HL-60 (cell line): ENCODE data around the gene MSH3.

Source experiments
- GABPA ChIP-seq: IDR thresholded peaks from 2 replicates; pipeline ENCODE4 v1.6.1; 2012; ENCODE audit warnings: low read depth
- POLR2AphosphoS5 ChIP-seq: IDR thresholded peaks from 2 replicates; pipeline ENCODE4 v1.6.1; 2012; ENCODE audit warnings: low read depth
- TF ChIP-seq, protein P1 (sequence below): IDR thresholded peaks from one replicate; pipeline ENCODE4 v1.5.1; 2011; ENCODE audit warnings: low read length, control low read depth, inconsistent platforms; ENCODE audit not compliant: insufficient read depth
- TF ChIP-seq, protein P2 (sequence below): IDR thresholded peaks from 2 replicates; pipeline ENCODE4 v1.6.1; 2012; ENCODE audit warnings: low read depth; ENCODE audit not compliant: insufficient replicate concordance

GRCh38 chr5:80711216-80711615, 56.8 kb downstream of the MSH3 start:
- TF ChIP-seq, protein P1, sequence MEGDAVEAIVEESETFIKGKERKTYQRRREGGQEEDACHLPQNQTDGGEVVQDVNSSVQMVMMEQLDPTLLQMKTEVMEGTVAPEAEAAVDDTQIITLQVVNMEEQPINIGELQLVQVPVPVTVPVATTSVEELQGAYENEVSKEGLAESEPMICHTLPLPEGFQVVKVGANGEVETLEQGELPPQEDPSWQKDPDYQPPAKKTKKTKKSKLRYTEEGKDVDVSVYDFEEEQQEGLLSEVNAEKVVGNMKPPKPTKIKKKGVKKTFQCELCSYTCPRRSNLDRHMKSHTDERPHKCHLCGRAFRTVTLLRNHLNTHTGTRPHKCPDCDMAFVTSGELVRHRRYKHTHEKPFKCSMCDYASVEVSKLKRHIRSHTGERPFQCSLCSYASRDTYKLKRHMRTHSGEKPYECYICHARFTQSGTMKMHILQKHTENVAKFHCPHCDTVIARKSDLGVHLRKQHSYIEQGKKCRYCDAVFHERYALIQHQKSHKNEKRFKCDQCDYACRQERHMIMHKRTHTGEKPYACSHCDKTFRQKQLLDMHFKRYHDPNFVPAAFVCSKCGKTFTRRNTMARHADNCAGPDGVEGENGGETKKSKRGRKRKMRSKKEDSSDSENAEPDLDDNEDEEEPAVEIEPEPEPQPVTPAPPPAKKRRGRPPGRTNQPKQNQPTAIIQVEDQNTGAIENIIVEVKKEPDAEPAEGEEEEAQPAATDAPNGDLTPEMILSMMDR: no peak
- TF ChIP-seq POLR2AphosphoS5 (no peak), GABPA (no peak)
- TF ChIP-seq, protein P2, sequence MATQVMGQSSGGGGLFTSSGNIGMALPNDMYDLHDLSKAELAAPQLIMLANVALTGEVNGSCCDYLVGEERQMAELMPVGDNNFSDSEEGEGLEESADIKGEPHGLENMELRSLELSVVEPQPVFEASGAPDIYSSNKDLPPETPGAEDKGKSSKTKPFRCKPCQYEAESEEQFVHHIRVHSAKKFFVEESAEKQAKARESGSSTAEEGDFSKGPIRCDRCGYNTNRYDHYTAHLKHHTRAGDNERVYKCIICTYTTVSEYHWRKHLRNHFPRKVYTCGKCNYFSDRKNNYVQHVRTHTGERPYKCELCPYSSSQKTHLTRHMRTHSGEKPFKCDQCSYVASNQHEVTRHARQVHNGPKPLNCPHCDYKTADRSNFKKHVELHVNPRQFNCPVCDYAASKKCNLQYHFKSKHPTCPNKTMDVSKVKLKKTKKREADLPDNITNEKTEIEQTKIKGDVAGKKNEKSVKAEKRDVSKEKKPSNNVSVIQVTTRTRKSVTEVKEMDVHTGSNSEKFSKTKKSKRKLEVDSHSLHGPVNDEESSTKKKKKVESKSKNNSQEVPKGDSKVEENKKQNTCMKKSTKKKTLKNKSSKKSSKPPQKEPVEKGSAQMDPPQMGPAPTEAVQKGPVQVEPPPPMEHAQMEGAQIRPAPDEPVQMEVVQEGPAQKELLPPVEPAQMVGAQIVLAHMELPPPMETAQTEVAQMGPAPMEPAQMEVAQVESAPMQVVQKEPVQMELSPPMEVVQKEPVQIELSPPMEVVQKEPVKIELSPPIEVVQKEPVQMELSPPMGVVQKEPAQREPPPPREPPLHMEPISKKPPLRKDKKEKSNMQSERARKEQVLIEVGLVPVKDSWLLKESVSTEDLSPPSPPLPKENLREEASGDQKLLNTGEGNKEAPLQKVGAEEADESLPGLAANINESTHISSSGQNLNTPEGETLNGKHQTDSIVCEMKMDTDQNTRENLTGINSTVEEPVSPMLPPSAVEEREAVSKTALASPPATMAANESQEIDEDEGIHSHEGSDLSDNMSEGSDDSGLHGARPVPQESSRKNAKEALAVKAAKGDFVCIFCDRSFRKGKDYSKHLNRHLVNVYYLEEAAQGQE: no peak
